HG03060 (cell line): ENCODE data around the gene LAS1L.
"Not testable (repeated sequence)": the region's sequence is repeated elsewhere in the genome, so short reads cannot be mapped to it uniquely, and the experiment has no call there.

ENCODE experiments used
- ATAC-seq: cut with Tn5 transposase; IDR thresholded peaks from one replicate; pipeline ENCODE4 v1.9.1; 2021; ENCODE audit warnings: low read depth, moderate number of reproducible peaks; ENCODE audit not compliant: unreplicated experiment

The LAS1L gene

DNA sequence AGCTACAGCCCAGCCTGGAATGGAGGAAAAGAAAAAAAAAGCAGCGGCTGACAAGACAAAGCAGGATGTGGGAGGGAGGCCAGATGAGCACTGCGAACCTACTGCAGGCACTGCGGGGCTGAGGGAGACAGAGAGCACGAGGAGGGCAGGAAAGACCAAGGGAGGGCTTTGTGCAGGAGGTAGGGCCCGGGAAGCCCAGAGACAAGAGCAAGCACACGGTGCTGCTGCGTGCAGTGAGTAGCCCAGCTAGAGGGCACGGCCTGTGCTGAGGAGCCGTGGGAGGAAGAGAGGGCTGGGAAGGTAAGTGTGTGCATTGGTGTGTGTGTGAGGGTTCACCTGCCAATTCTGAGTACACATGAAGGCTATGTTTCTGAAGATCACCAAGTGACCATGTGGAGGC lies 15.6 kb downstream of the LAS1L start:
- ATAC-seq = not testable (repeated sequence)

GRCh38 chrX:65517923-65518322 lies 16.7 kb downstream of the LAS1L start:
- ATAC-seq = no peak

- no peak for ATAC-seq
Measured at GRCh38 chrX:65516756-65517155, 17.8 kb downstream of the LAS1L start.

DNA sequence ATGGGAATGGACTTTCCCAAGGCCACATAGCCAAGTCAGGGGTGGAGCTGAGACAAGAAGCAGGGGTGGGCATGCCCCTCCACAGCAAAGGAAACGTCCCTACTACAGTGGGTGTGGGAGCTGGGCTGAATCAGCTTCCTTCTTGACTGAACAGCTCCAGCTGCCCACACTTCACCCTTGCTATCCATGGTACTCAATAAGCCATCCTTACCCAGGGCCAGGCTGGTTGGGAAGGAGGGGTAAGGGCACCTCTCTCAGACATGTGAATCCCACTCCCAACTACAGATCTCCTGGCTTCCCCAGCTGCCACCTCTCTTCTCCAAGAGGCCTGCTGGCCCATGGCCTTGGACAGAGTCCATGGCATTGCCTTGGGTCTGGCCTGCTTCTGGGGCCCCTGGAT lies 21.0 kb downstream of the LAS1L start:
- no peak for ATAC-seq

DNA sequence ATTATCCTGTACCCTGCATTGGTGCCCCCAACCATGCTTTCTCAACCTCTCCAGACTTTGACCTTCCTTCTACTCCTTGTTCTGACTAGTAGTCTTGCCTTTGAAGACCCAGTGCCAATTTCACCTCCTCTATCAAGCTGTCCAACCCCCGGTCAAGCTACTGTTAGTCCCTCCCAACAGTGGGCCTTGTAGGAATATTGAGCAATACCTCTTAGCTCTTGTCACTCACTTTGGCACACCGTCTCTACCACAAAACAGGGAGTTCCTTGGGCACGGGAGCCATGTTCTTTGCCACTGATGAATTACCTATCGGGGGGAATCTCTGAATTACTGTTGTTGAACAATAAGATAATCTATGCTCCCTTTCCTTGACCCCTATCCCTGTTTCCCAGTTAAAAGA lies 25.2 kb downstream of the LAS1L start:
- no peak for ATAC-seq

DNA sequence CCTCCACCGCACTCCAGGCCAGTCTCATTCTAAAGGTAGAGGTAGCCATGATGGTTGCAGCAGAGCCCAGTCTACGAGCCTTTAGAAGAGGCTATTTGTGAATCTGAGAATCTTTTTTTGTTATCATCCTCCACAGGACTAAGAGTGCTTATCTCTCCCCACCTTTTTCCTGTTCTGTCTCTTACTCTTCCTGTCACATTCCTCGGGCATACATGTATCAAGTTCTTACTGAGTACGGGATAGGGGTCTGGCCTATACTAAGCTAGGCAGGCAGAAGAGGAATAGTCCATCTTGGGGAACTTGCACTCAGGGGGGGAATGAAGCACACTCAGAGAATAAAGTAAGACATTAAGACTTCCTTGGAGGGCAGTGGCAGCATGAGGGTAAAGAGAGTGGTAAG lies 25.7 kb downstream of the LAS1L start:
- no peak for ATAC-seq

DNA sequence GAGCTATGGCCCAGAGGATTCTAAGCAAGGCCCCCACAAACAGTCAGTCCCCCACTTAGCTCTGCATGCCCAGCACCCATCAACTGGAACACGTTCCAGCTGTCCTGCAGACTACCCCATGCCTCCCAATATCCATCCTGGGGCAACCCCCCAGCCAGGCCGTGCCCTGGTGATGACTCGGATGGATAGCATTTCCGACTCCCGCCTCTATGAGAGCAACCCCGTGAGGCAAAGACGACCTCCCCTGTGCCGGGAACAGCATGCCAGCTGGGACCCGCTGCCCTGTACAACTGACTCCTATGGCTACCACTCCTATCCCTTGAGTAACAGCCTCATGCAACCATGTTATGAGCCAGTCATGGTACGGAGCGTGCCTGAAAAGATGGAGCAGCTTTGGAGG lies 32.0 kb downstream of the LAS1L start:
- ATAC-seq = no peak

DNA sequence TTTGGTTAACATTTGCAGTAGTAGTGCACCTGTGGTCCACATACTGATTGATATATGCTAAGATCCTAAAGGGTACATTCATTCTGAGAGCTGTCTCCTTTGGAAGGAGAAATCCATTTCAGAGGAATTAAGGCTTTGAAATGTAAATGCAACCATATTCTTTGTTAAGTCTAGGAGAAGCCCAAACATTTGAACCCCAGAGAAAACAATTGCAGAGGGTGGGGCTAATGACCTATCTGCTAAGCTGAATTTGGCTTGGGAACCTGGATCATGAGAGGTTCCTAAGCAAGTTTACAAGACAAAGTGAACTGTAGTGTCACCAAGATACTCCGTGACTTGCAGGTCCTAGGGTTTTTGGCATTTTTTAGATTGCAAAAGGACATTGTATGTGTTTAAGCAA lies 41.2 kb downstream of the LAS1L start:
- ATAC-seq = no peak

DNA sequence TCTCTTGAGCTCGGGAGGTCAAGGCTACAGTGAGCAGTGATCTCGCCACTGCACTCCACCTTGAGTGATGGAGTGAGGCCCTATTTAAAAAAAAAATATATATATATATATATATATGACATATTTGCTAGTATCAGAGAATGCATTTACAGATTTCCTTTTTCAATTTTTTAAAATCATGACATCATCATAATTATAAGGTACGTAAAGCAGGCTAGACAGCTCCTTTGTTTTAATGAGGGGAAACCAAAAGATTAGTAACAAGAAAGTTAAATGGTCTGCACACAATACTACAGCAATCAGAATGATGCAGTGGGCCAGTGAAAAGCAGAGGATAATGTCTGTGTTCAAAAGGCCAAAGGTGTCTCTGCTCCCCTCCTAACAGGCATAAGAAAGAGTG lies 43.0 kb downstream of the LAS1L start:
- no peak for ATAC-seq

- ATAC-seq = no peak
Measured at GRCh38 chrX:65488495-65488894, 46.1 kb downstream of the LAS1L start.

GRCh38 chrX:65480960-65481359 lies 53.6 kb downstream of the LAS1L start:
- no peak for ATAC-seq

- not testable (repeated sequence) for ATAC-seq
Measured at GRCh38 chrX:65479102-65479501, 55.5 kb downstream of the LAS1L start.

- no peak for ATAC-seq
Measured at GRCh38 chrX:65476564-65476963, 58.0 kb downstream of the LAS1L start.

DNA sequence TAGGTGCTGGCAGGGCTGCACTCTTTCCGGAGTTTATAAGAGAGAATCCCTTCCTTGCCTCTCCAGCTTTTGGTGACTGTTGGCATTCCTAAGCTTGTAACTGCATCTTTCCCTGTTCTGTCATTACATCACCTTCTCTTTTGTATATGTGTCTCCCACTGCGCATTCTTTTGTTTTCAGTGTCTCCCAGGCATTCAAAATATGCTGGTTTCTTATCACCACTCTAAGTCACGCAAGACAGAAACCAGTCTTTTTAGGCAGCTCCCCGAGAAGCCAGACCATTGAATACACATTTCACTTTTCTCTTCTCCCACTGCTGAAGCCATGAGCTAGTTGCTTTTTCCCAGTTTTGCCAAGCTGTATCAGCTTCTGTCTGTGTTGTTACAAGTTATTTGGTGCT lies 71.0 kb downstream of the LAS1L start:
- no peak for ATAC-seq
